KBM-7 (cell line): Measurements from ENCODE around the gene ZBTB12.
A peak's percentile ranks its signal among the peaks of the same experiment; 100 is the strongest.
"Not testable (repeated sequence)": the region's sequence is repeated elsewhere in the genome, so short reads cannot be mapped to it uniquely, and the experiment has no call there.

ENCODE experiments used
- DNase-seq: peaks from one replicate; pipeline ENCODE4 v3.0.0-alpha.2; 2015
- in situ Hi-C: fragments of 300-500 bp; cut with MboI; formaldehyde crosslinking; loops from 2 replicates; pipeline ENCODE4 v1.14.3; 2020; ENCODE audit warnings: low sequenced_read_pairs, low pct_unique_long_range_greater_than_20kb, mixed read lengths

Gene ZBTB12, protein sequence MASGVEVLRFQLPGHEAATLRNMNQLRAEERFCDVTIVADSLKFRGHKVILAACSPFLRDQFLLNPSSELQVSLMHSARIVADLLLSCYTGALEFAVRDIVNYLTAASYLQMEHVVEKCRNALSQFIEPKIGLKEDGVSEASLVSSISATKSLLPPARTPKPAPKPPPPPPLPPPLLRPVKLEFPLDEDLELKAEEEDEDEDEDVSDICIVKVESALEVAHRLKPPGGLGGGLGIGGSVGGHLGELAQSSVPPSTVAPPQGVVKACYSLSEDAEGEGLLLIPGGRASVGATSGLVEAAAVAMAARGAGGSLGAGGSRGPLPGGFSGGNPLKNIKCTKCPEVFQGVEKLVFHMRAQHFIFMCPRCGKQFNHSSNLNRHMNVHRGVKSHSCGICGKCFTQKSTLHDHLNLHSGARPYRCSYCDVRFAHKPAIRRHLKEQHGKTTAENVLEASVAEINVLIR

DNA sequence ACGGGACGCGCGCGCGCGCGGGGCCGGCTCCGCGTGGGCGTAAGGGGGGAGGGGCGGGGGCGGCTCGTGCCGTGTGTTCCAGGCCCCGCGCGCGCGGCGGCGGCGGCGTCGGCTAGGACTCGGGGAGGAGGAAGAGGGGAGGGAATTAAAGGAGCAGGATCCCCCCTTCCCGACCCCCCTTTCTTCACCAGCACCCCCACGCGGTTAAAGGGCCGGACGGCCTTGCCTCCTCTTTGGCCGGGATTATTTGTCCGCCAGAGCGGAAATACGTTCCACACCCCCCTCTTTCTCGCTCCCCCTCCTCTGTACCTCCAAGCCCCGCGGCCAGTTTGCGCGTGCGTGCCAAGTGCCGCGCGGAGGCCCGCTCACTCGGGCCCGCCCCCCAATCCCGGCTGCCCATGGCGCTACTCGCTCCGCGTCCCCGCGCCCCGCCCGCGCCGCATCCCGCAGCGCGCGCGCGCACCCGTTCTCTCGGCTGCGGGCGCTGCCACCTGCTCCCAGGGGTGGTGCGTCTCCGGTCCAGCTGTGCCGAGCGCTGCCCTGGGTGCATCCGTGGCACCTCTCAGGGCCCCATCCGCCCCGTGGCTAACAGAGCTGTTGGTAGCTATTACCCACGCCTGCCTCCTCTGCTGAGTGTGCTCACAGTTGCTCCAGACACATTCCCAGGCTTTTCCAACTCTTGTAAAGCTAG is at the start of gene ZBTB12:
ZBTB12 (minus strand) TSS at position 134 of the 691 bp plus-strand sequence. CDS start 781 bp downstream, outside the sequence.
- peak; percentile 90 for DNase-seq
- in situ Hi-C loops, result no loop called here

DNA sequence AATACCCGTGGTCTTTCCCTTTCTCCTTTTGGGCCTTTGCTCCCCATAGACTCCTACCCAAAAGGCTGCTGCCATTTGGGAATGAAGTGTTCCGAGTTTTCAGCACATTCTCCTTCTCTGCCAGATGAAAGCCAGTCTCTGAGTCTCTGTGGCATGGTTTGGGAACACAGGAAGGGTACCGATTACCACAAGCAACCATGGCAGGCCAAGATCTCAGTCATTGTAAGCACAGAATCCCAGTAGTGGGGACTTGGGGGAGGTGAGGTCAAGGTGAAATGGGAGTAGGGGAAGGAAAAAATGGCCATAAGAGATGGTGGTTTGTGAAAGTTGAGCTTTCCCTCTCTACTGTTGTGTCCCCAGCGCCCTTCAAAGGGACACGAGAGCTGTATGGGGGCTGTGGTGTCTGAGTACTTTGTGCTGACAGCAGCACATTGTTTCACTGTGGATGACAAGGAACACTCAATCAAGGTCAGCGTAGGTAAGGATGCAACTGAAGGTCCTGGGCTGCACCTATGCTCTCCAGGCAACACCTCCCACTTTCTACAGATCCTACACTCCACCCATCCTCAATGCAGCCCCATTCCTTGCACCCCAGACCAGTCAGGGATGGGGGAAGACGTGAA is 48.2 kb upstream of the ZBTB12 start:
- in situ Hi-C loops, result no loop called here
- DNase-seq, result no peak

DNA sequence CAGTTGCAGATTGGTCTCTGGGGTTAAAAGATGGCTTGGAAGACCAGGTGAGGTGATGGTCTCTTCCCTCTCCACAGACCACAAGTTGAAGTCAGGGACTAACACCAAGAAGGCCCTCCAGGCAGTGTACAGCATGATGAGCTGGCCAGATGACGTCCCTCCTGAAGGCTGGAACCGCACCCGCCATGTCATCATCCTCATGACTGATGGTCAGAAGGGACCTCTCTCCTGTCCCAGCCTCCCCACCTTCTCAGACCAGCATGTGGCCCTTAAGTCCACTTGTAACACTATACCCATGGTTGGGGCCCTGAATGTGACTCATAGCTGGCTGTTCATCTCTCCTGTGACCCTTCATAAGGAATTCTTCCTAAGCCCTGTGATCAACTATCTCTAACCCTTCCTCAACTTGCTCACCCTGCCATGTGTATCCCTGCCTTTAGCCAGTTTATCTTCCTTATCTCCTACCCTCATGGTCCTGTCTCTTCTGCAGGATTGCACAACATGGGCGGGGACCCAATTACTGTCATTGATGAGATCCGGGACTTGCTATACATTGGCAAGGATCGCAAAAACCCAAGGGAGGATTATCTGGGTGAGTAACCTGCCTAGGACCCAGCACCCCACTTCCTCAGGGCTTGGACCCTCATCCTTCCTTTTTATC is 47.0 kb upstream of the ZBTB12 start:
- no peak for DNase-seq
- in situ Hi-C loops, result no loop called here

DNA sequence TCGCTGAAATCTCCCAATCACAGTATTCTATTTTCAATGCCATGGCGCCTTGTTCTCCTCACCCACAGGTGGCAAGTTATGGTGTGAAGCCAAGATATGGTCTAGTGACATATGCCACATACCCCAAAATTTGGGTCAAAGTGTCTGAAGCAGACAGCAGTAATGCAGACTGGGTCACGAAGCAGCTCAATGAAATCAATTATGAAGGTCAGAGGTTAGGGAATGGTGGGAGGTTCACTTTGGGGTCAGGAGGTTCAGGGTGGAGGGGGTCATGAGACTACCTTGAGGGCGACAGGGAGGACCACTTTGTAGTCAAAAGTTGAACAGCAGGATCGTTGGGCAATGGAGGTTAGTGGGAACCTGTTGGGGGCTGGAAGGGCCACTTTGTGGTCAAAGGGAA is 46.4 kb upstream of the ZBTB12 start:
- DNase-seq, result no peak
- in situ Hi-C loops, result no loop called here

DNA sequence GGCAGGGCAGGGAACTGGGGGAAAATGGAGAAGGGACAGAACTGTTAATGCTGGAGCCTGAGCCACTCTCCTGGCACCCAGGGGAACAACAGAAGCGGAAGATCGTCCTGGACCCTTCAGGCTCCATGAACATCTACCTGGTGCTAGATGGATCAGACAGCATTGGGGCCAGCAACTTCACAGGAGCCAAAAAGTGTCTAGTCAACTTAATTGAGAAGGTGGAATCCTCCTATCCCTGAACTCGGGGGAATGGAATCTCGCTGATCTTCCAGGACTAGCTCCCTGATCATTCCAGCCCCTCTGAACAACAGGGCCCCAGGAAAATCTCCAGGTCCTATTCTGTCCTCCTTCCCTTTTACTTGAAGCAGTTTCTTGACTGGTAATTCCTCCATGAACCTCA is 46.0 kb upstream of the ZBTB12 start:
- in situ Hi-C loops, result no loop called here
- no peak for DNase-seq

DNA sequence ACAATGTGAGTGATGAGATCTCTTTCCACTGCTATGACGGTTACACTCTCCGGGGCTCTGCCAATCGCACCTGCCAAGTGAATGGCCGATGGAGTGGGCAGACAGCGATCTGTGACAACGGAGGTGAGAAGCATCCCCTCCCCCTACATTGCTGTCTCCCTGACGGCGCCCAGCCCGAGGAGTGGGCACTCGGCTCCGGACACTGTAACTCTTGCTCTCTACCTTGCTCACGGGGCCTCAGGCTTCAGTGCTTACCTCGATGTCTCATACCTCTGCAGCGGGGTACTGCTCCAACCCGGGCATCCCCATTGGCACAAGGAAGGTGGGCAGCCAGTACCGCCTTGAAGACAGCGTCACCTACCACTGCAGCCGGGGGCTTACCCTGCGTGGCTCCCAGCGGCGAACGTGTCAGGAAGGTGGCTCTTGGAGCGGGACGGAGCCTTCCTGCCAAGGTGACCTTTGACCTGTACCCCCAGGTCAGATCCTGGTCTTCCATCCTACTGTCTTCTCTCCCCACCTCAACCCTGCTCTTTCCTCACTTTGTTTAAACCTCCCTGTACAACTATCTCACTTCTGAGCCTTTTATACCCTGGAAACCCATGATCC is 45.3 kb upstream of the ZBTB12 start:
- in situ Hi-C loops, result no loop called here
- no peak for DNase-seq

DNA sequence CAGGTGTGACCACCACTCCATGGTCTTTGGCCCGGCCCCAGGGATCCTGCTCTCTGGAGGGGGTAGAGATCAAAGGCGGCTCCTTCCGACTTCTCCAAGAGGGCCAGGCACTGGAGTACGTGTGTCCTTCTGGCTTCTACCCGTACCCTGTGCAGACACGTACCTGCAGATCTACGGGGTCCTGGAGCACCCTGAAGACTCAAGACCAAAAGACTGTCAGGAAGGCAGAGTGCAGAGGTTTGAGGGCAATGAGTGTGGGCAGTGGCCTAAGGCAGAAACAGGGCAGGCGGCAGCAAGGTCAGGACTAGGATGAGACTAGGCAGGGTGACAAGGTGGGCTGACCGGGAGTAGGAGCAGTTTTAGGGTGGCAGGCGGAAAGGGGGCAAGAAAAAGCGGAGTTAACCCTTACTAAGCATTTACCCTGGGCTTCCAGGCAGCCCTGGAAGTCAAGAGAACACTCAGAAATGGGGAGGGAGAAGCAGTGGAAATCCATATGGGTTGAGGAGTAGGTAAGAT is 44.5 kb upstream of the ZBTB12 start:
- DNase-seq, result no peak
- in situ Hi-C loops, result no loop called here

DNA sequence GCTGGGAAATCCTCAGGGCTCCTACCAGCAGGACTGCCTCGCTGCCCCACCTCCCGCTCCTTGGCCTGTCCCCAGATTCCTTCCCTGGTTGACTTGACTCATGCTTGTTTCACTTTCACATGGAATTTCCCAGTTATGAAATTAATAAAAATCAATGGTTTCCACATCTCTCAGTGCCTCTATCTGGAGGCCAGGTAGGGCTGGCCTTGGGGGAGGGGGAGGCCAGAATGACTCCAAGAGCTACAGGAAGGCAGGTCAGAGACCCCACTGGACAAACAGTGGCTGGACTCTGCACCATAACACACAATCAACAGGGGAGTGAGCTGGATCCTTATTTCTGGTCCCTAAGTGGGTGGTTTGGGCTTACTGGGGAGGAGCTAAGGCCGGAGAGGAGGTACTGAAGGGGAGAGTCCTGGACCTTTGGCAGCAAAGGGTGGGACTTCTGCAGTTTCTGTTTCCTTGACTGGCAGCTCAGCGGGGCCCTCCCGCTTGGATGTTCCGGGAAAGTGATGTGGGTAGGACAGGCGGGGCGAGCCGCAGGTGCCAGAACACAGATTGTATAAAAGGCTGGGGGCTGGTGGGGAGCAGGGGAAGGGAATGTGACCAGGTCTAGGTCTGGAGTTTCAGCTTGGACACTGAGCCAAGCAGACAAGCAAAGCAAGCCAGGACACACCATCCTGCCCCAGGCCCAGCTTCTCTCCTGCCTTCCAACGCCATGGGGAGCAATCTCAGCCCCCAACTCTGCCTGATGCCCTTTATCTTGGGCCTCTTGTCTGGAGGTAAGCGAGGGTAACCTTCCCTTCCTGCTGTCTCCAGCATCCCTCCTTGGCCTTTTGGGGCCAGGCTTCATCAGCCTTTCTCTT is 43.9 kb upstream of the ZBTB12 start, which contains the start of gene CFB:
CFB (plus strand) TSS at position 589 of the 863 bp plus-strand sequence; CDS start at position 716, 127 bp downstream.
- DNase-seq, result no peak
- in situ Hi-C loops, result no loop called here

DNA sequence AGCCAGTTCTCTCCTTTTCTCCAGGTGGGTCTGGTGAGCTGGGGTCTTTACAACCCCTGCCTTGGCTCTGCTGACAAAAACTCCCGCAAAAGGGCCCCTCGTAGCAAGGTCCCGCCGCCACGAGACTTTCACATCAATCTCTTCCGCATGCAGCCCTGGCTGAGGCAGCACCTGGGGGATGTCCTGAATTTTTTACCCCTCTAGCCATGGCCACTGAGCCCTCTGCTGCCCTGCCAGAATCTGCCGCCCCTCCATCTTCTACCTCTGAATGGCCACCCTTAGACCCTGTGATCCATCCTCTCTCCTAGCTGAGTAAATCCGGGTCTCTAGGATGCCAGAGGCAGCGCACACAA is 43.2 kb upstream of the ZBTB12 start:
- in situ Hi-C loops, result no loop called here
- no peak for DNase-seq

DNA sequence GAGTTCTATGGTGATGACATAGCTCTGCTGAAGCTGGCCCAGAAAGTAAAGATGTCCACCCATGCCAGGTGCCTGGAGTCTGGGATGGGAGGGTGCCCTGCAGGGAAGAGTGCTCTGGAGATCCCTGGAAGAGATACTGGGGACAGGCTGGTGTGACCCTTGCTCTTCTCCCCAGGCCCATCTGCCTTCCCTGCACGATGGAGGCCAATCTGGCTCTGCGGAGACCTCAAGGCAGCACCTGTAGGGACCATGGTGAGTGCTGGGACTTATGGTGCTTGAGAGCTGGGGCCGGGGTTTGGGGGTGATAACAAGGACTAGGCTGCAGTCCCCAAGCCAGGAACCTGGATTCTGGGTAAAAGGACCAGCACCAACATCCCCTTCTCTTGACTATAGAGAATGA is 41.9 kb upstream of the ZBTB12 start:
- no peak for DNase-seq
- in situ Hi-C loops, result no loop called here

DNA sequence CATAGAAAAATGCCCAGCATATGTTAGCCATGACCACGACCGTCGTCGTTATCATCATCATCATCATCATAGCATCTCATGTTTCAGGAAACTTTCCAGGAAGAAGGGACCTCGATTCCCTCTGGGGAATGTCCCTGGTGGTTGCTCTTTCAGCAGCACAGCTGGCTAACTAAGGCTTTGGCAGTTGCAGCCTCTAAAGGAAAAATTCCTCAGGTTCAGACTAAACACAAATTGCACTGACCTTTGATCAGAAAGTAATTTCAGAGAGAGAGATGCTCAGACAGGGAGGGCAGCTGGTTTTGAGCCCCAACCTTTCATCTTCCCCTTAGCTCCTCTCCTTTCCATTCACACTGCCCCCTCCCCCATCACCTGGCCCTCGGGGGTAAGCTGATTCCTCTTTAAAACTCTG is 38.4 kb upstream of the ZBTB12 start:
- in situ Hi-C loops, result no loop called here
- DNase-seq, result no peak

DNA sequence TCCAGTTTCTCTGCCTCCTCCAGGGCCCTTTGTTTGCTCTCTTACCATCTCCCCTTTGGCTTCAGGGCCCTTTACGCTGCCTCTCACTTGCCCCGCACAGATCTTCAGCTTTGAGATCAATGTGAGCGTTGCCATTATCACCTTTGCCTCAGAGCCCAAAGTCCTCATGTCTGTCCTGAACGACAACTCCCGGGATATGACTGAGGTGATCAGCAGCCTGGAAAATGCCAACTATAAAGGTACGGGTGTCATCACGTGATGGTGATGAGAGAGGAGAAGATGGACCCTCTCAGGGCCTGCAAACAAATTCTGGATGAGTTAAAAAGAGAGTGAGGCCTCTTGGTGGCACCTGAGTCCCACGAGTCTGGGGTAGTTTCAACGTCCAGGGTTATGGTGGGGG is 33.9 kb upstream of the ZBTB12 start:
- no peak for DNase-seq
- in situ Hi-C loops, result no loop called here

DNA sequence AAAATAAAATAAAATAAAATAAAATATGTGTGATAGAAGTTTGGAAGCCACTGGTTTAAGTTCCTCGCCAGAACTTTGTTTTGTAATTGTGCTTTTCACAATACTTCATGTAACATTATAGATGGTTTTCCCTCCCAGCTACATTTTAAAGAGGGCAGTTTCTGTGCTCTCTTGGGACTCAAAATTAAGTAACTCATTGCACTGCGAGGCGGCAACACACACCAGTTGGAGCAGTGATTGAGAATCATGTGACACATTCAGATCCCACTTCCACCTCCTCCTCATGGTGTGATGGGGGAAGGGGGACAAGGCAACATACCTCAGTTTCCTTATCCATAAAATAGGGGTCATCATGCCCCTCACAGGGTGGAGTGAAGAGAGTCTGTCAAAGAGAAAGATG is 33.1 kb upstream of the ZBTB12 start:
- in situ Hi-C loops, result no loop called here
- no peak for DNase-seq

DNA sequence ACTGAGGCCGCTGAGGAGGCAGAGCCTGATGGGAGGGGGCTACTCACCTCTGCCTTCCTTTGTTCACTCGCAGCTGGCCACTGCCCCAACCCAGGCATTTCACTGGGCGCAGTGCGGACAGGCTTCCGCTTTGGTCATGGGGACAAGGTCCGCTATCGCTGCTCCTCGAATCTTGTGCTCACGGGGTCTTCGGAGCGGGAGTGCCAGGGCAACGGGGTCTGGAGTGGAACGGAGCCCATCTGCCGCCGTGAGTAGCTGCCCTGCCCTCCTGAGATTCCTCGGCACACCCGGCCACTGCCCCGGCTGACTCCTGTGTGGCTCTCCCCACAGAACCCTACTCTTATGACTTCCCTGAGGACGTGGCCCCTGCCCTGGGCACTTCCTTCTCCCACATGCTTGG is 31.7 kb upstream of the ZBTB12 start:
- in situ Hi-C loops, result no loop called here
- DNase-seq, result no peak

DNA sequence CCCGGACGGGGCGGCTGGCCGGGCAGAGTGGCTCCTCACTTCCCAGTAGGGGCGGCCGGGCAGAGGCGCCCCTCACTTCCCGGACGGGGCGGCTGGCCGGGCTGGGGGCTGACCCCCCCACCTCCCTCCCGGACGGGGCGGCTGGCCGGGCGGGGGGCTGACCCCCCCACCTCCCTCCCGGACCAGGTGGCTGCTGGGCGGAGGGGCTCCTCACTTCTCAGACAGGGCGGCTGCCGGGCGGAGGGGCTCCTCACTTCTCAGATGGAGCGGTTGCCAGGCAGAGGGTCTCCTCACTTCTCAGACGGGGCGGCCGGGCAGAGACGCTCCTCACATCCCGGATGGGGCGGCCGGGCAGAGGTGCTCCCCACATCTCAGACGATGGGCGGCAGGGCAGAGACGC is 30.3 kb upstream of the ZBTB12 start:
- in situ Hi-C loops, DNase-seq: not testable (repeated sequence)

DNA sequence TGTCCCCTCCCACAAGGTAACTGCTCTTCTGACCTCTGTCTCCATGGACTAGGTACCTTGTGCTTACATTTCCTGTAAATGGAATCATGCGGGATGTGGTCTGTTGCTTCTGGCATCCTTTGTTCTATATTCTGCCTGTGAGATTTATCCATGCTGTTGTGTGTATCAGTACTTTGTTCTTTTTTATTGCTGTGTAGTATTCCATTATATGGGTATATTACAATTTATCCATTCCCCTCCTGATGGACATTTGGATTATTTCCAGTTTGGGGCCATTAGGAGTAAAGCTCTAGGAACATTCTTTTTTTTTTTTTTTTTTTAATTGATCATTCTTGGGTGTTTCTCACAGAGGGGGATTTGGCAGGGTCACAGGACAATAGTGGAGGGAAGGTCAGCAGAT is 29.1 kb upstream of the ZBTB12 start:
- in situ Hi-C loops, result no loop called here
- no peak for DNase-seq

DNA sequence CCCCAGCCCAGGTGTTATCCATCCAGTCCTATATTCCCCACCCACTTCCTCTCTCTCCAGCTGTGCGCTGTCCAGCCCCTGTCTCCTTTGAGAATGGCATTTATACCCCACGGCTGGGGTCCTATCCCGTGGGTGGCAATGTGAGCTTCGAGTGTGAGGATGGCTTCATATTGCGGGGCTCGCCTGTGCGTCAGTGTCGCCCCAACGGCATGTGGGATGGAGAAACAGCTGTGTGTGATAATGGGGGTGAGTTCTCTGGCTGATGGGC is 26.7 kb upstream of the ZBTB12 start:
- DNase-seq, result no peak
- in situ Hi-C loops, result no loop called here

DNA sequence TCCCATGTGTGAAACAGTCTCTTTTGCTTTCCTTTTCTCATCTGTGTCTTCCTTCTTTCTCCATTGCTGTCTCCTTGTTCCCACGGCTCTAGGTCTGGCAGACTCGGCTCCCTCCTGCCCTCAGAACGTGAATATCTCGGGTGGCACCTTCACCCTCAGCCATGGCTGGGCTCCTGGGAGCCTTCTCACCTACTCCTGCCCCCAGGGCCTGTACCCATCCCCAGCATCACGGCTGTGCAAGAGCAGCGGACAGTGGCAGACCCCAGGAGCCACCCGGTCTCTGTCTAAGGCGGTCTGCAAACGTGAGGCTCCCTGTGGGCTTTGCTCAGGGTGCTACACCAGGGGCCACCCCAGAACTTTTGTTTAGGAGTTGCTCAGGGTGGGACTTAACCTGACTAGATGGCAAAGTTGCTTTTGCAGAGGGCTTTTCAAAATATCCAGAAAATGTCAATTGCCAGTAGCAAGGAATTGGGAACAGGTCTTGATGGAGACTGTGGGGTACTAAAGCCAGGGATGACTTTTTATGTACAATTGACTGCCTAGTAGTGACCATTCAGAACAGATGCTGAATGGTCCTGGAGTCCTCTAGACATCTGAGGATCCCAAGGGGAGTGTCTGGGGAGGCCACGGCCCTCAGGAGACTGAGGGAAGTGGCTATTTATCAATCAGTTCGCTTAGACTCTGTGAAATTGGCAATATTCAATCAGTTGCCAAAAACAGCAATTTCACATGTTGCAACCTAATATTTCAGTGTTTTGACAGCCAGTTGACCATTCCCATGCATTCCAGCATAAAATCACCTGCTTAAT is 26.2 kb upstream of the ZBTB12 start:
- DNase-seq, result no peak
- in situ Hi-C loops, result no loop called here
